ENCODE measurements around the gene RPTOR.

Gene RPTOR

DNA sequence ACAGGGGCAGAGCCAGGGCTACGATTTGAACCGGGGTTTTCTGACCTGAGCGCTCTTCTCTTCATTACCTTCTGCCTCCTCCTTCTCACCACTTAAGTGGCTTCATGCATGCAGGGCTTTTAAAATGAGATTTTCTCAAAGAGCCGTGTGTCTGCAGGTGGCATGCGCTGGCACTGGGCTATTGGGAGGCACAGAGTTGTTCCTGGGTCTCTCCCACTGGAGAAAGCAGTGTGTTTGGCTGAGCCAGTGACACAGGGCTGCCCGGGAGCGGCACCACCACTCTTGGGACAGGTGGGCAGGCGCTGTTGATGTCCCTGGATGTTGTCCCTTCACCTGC is 228.2 kb downstream of the RPTOR start:
- FAIRE-seq (no peak), DNase-seq (ENCODE audit: insufficient read length, low spot score) (no peak)

DNA sequence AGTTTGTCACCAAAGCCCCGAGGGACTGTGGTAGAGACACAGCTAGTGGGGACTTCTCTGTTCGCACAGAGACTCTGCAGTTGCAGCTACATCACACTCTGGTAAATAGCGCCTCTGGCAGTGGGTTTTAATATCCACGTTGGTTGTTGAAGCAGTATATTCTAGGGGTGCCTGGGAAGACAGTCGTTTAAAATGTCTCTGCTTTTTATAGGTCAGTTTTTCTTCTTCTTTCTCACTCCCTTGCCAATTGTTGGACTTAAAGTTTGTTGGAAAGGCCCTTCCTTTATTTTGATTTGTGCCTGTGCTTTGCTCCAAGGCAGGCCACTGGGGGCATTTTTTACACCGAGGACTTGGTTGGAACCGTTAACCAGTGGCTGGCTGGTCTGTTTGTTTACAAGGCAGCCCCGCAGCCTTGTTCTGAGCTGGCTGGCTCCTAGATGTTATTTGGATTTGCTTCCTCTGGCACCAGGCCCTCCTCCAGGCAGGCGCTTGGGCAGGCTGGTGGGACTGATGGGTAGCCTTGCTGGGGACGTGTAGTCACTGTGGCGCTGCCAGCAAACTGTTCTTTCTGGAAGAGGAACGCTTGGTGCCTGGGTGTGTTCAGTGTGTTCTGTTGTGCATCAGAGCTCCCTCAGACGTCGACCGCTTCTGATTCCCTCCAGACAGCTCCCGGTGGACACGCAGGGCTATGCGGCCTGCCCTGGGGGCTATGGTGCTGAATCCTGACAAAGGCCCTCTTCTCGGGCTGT is 228.8 kb downstream of the RPTOR start:
- FAIRE-seq (peak; percentile 33), DNase-seq (ENCODE audit: insufficient read length, low spot score) (no peak)

DNA sequence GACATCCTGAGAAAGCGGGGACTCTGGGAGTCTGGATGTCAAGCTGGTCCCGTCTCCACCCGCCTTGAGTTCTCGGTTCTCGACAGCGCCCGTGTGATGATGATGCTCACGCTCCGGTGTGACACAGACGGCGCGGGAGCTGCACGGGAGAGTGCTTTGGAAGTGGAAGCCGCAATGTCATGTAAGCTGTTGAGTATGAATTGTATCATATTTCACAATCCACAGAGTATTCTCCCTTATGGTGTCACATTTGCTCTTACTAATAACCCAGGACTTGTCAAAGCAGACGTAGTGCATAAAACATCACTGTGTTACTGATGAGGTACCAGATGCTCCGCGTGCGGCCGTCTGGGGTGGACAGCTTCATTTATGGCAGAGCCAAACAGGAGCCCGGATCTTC is 229.5 kb downstream of the RPTOR start:
- FAIRE-seq = no peak

DNA sequence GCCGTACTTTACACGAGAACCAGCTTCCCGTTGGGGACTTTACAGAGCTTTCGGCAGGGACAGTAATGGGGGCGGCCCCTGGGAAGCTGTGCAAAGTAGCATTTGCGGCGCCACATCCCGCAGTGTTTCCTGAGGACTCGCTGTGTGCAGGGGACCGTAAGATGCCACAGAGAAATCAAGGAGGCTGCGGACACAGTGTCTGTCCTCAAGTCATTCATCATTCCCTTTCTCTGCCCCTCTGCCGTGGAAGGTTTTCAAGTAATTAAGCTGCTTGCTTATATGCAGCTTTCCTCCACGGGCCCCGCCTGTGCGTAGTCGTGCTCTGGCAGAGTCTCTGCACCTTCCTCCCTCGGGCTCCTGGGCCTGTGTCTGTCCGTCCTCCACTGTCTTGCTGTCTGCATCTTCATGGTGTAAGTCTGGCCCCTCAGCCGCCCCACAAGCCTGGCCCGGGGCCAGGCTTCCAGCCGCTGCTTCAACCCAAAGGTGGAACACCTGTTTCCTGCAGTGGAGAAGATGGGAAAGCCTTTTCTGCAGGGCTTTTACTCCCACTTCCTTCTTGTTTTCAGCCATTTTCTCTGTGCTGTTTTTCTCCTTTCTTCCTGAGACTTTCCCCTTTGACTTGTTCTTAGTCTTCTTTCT is 230.1 kb downstream of the RPTOR start:
- DNase-seq (ENCODE audit: insufficient read length, low spot score) = no peak
- peak; percentile 84 for FAIRE-seq

More for the DNA sequence above, 229.5 kb downstream of the RPTOR start:
- DNase-seq (ENCODE audit: insufficient read length, low spot score) = no peak

DNA sequence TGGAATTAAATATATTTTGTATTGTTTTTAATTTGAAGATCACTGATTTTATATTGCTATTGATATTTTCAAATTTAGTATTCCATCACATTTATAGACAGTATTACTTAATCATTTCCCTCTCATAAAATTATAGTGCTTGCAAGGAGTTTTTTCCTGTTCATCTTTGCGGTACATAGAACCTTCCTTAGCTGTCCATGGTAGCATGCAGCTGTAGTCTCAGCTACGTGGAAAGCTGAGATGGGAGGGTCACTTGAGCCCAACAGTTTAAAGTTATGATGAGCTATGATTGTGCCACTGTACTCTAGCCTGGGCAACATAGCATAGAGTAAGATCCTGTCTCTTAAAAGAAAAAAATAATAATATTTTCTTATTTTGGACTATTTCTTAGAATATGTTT is 231.2 kb downstream of the RPTOR start:
- DNase-seq (ENCODE audit: insufficient read length, low spot score) = no peak
- FAIRE-seq = no peak

DNA sequence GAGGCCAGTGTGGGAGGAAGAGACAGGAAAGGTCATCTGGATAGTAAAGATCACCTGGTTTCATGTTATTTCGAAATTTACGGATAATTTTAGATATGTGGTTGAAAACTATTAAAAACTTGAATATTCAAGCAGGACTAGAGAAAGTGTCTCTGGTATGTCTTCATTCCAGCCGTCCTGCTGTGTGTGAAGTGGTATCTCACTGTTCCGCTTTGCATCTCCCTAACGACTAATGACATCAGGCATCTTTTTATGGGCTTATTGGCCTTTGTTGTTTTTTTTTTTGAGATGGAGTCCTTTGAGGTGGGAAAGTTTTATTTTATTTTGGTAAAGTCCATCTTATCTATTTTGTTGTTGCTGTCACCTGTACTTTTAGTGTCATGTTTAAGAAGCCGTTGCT is 232.6 kb downstream of the RPTOR start:
- no peak for DNase-seq (ENCODE audit: insufficient read length, low spot score)
- FAIRE-seq = no peak

DNA sequence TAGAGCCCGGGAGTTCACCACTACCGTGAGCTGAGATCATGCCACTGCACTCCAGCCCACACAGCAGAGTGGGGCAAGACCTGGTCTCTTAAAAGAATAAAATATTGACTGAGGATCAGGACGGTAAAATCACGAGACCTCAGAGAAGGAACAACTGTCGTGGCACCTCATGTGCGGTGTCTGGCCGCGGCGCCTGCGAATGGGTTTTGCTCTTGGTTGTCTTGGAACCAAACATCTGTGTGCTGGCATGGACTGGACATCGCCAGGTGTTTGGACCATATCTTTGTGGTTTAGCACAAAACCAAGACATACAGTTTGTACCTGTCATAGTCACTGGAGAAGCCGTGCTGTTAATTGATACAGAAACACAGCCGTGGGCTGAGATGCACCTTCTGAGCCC is 234.1 kb downstream of the RPTOR start:
- FAIRE-seq (no peak), DNase-seq (ENCODE audit: insufficient read length, low spot score) (no peak)

DNA sequence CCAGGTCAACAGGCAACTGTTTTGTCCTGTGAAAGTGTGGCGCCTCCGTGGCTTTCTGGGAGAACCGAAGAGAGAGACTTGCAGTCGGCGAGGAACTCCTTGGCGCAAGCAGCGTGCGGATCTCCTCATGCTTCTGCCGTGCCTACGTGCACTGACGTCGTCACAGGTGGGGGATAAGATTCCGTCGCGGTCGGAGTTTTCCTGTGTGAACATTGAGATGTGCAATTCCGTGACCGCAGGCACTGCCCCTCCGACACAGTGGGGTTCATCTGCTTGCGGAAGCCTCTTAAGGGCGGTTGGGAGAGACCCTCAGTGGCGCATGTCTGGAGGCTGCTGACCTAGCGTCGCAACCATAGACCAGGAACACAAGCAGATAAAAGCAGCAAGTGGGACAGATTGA is 234.7 kb downstream of the RPTOR start:
- no peak for DNase-seq (ENCODE audit: insufficient read length, low spot score)
- FAIRE-seq = no peak

DNA sequence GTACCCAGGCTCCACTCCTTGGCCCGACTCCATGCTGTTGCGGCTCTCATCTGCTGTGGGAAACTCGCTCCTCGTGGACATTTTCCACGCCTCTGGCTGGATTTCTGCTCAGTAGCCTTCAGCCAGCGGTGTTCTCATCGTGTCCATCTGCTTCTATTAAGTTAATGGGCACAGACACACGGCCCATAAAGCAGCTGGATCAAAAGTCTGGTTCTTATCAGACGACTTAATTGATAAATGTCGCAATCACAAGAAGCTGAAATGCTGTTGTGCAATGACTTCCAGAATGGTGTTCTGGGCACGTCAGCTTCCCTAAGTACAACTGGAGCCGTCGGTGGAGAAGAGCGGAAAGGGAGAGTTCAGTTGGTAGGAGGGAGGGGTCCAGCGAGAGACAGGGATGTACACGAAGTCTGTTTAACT is 235.3 kb downstream of the RPTOR start:
- DNase-seq (ENCODE audit: insufficient read length, low spot score) = no peak
- no peak for FAIRE-seq

DNA sequence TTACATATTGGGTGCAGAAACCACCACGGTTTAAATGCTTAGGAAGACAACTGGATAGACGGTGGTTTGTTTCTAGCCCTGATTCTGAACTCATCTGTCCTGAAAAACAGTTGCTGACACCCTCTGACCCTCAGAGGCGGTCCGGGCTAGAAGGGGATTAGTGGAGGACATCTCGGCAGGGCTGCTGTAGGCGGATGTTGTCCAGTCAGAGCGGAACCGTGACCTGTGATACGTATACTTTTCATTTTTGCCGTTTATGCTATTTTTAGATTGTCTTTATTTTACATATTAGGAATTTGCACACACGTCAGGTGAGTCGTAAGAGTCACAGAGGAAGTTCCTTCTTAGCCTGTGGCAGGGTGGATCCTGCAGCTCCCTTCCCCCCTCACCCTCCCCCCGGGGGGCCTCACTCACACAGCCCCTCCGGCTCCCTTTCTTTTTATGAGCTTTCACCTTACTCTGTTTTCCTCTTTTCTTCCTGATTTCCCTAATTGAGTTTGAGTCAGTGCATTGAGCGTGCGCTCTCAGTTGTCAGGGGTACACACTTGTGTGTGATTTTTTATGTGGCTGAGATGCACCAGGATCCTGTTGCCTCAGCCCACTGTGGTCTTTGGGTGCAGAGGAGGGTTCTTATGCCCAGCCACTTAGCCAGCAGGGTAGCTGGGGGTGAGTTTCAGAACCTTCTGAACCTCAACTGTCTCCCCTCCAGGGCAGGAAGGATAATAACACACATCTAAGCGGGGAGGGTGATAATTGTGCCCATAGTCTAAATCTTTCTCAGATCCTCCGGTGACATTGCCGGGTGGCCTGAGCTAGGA is 236.0 kb downstream of the RPTOR start:
- FAIRE-seq (peak; percentile 98), DNase-seq (ENCODE audit: insufficient read length, low spot score) (peak; percentile 63)

DNA sequence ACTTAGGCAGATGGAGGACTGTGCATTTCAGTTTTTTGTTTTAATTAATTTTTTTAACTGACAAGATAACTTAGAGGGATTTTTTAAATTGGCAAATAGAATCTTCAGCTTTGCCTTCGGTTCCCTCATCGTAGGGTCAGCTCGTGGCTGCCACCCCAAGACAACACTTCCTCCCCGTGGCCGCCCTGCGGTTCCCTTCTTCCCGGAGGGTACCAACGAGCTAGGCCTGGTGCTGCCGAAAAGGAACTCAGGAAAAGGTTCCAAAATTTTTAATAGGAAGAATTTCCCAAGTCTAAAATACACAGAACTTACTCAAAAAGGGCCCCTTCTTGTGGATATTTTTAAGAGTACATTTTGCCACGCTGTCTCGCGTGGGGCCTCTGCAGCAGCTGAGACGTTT is 236.6 kb downstream of the RPTOR start:
- DNase-seq (ENCODE audit: insufficient read length, low spot score) = no peak
- FAIRE-seq = no peak

DNA sequence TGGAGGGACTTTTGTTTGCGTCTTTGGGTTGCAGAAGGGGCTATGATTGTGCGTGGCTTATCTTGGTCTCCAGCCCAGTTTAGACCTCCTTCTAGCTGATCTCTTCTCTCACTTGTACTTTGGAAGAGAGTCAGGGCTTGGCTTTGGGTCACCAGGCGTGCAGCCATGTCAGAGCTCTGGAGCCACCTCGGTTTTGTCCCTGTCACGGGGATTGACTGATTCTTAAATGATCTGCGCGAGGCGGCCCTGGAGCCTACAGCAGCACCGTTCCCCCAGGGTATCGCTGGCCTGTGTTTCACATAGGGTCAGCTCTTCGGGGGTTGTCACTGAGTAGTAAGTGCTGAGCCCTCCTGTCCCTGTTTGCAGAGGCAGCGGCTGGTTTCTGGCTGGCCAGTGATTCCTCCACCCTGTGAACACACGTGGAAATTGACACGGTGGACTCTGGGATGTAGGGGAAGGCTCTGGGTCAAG is 237.2 kb downstream of the RPTOR start:
- no peak for FAIRE-seq
- DNase-seq (ENCODE audit: insufficient read length, low spot score) = no peak

DNA sequence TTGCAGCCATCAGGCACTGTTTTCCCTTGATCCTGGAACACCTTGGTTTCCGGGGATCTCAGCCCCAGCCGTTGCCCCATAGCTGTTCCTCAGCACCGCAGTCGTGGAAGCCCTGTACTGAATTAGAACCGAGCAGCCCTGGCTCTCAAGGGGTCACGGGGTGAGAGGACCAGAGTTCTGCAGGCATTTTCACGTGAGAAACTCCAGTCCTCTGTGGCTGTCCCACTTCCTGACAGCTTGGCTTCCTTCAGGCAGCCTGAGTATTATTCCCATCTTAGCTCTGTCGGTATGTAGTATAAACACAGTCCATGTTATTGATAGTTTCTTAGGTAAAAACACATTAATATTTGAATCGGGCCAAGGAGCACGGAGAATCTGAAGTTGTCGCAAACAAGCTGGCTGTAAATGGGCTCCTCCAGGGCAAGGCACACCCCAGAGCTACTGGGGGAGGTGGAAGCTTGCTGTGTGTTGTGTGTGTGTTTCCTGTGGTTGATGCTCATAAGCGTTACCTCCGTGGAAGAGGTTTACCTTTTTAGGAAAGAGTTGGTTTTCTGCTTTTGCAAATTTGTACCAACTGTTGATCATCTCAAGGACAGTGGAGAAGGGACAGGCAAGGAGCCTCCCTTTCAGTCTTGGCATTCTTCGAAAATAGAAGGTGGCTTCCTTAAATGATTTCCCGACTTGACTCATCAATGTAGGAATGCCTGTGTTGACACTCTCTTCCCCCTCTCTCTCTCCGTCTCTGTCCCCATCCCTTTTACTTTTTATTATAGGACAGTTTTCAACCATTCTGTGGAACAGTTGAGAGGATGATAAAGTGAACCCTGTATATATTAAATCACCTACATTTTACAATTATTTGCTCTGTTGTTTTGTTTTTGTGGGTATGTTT is 238.1 kb downstream of the RPTOR start:
- FAIRE-seq = peak; percentile 76

DNA sequence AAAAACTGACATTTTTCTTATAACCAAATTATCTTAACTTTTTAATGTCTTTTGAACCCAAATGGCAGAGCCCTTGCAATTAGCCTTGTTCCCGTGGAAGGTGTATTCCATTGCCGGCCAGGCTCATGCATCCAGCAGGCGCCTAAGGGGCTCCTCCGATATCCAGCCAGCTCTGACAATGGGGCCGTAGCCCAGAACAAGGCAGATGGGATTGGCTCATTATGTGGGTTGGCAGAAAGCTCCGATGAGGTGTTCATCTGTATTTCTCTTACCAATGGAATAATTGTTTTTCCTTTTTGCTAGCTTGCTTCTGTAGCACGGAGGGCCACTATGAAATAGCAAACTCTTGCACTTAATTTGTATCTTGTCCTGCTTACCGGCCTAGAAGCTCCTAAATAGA is 238.8 kb downstream of the RPTOR start:
- FAIRE-seq = no peak
- no peak for DNase-seq (ENCODE audit: insufficient read length, low spot score)

More for the DNA sequence above, 238.1 kb downstream of the RPTOR start:
- no peak for DNase-seq (ENCODE audit: insufficient read length, low spot score)

DNA sequence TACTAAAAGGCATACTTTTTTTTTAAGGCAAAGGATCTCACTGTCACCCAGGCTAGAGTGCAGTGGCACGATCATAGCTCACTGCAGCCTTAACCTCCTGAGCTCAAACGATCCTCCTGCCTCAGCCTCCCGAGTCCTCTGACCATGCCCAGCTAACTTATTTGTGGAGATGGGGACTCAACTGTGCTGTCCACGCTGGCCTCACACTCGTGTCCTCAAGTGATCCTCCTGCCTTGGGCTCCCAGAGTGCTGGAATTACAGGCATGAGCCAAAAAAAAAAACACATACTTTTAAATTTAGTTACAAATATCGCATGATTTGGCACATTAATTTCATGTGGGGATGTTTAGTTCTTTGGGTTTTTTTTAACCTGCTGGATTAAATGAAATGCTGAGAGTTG is 239.3 kb downstream of the RPTOR start:
- FAIRE-seq (no peak), DNase-seq (ENCODE audit: insufficient read length, low spot score) (no peak)

DNA sequence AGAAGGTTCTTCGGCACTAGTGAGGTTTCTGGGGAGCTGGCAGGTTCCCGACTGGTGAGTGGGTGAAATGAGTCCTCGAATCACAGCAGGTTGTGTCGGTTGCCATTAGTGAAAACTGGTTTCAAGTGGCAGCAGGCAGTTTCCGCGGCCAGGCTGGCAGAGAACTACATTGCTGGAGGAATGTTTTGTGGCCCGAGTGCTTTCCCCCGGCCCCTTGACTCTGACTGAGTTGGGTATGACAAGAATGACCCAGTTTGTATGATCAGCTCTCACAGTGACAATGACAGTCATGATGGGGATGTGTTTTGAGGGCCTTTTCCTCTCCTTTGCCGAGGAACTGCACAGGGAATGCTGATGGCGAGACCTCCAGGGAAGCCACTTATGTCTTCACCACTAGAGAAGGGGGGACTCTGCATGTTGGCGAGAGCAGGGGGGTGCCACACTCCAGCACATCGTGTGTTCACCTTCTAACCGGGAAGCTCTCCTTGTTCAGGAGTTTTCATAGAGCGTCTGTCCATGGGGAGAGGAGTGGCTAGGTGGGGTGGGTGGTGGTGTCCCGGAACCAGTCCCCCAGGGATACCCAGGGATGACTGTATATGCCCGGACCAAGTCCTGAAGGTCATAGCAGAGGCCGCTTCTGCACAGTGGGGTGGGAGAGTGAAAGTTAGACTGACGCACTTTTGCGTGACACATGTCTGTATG is 241.0 kb downstream of the RPTOR start:
- FAIRE-seq = no peak
- DNase-seq (ENCODE audit: insufficient read length, low spot score) = no peak

DNA sequence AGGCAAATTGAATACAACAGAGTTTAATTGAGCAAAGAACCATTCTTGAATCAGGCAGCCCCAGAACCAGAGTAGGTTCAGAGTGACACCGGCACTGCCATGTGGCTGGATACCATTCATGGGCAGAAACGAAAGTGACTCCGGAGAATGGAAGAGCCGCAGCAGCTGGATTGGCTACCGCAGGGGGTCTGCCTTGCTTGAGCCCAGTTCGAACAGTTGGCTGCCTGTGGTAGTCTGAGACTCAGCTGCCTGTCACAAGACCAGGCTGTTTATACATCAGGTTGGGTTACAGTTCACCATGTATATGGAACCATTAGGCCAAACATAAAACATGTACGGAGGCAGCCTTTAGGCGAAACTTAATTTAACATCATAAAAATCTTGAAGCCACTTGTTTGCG is 241.8 kb downstream of the RPTOR start:
- FAIRE-seq (no peak), DNase-seq (ENCODE audit: insufficient read length, low spot score) (no peak)

DNA sequence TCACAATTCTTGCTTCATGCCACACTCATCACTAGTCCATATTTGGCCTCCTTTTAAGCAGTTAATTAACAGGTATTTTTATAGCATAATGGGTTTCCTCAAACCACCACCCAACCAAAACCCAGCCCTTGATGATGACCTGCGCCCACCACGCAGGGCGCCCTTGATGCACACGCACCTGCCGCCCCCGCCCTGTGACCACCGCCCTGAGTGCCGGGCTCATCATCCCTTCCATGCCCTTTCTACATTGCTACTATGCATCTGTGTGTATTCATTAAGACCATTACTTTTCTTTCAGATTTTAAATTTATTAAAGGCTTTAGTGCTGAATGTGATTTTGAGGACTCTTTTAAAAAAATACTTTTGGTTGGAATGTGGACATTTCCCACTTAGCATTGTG is 242.2 kb downstream of the RPTOR start:
- no peak for FAIRE-seq
- DNase-seq (ENCODE audit: insufficient read length, low spot score) = no peak

DNA sequence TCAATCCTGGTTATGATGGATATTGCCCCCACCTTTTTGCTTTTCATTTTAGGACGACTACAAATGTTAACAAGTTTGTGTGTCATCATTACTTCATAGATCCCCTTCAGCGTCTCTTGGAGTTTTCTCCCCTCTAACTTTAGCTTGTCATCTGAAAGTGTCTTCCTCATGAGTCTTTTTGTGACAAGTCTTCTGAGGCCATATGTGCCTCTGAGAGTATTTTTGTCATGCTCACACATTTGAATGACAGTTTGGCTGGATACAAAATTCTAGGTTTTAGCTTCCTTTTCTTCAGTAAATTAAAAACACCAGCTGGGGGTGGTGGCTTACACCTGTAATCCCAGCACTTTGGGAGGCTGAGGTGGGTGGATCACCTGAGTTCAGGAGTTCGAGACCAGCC is 243.2 kb downstream of the RPTOR start:
- DNase-seq (ENCODE audit: insufficient read length, low spot score) = no peak
- FAIRE-seq = no peak

DNA sequence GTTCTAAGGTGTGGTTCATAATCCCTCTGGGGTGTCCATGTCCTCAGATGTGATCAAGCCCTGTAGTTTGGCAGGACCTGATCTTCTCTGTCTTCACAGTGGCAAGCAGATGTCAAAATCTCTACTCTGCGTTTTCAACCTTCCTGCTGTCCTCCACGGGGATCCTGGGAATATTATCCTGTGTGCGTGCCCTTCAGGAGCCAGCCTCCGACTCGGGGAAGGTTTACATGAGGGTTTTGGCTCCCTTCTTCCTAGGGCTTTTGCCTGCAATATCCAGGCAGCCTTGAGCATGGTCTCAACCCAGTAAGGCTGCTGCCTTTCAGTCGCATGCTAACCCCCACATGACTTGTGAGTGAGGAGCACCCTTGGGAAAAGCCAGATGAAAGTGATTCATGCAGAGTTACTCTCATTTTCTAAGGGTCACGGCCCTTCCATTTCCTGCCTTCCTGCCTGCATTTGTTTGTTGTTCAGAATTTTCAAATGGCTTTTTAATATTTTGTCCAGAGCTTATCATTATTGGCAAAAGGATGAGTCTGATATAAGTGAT is 244.8 kb downstream of the RPTOR start:
- FAIRE-seq (peak; percentile 86), DNase-seq (ENCODE audit: insufficient read length, low spot score) (no peak)
